Measurements from ENCODE around the gene KLHL29. TPM values are rescaled to one million over a fixed set of nuclear protein-coding genes. Genes with fewer than 3 reads are reported as not detected.

KLHL29 gene
- total RNA-seq, 1 experiment from 2014 or later = 3.4 TPM

DNA sequence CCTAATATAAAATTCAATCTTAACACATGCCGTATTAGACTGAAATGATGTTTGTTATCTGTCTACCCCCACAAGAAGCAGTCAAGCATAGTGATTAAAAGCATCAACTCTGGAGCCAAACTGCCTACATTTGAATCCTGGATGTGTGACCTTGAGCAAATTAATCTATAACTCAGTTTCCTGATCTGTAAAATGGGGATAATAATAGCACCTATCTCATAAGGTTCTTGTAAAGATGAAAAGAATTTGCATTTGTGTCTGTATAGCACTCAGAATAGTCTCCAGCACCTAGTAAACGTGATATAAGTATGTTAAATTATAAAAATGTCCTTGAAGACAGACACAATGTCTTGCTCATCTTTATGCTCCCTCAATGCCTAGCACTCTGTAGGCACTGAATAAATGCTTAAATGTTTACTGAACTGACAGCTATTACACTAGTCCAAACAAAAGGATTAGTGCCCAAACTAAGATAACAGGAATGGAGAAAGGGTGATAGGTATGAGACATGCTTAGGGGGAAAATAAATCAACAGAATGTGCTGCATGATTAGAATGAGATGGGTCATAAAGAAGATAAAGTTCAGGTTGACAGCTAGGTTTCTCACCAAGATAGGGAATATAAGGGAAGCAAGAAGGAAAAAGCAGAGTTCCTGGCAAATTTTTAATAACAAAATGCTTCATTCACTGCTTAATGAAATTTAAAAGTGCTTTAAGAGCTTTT is 361.3 kb downstream of the KLHL29 start:
- peak in 1 of 2 experiments; percentile 17 for DNase-seq
- Histone ChIP-seq H3K27me3 (ENCODE audit: insufficient read depth, low read depth) (no peaks in the 10 kb centered on the region), H4K20me1 (ENCODE audit: insufficient read depth) (no peaks in the 10 kb centered on the region), H3K4me3 (no peak overlapping the region), H3K27ac (no peak overlapping the region), H3K4me2 (no peak overlapping the region), H3K9me3 (ENCODE audit: insufficient read depth, low read depth) (peaks cover 3% of the 10 kb centered on the region; the same call in 1 of the 2 replicates), H3K9me2 (ENCODE audit: insufficient read depth) (no peaks in the 10 kb centered on the region), H3F3A (ENCODE audit: insufficient read depth, low read depth) (0 out of 2 replicates have a peak, but pooled peaks cover 5% of the 10 kb centered on the region), H3K36me3 (ENCODE audit: low read depth) (no peaks in the 10 kb centered on the region), H3K4me1 (replicated peaks; ENCODE audit: insufficient read depth) (no peaks in the 10 kb centered on the region), H3K79me2 (ENCODE audit: low read depth) (no peaks in the 10 kb centered on the region), H2AFZ (no peak overlapping the region)
- BruUV-seq (replicated peaks) = no TSS peak
- ChIA-PET POLR2A (ENCODE audit: unreplicated experiment) (no interaction called here), CTCF (no interaction called here)
- intact Hi-C loops (cut with micrococcal nuclease; ENCODE audit: unreplicated experiment) = no loop called here
- TF ChIP-seq, protein P1, sequence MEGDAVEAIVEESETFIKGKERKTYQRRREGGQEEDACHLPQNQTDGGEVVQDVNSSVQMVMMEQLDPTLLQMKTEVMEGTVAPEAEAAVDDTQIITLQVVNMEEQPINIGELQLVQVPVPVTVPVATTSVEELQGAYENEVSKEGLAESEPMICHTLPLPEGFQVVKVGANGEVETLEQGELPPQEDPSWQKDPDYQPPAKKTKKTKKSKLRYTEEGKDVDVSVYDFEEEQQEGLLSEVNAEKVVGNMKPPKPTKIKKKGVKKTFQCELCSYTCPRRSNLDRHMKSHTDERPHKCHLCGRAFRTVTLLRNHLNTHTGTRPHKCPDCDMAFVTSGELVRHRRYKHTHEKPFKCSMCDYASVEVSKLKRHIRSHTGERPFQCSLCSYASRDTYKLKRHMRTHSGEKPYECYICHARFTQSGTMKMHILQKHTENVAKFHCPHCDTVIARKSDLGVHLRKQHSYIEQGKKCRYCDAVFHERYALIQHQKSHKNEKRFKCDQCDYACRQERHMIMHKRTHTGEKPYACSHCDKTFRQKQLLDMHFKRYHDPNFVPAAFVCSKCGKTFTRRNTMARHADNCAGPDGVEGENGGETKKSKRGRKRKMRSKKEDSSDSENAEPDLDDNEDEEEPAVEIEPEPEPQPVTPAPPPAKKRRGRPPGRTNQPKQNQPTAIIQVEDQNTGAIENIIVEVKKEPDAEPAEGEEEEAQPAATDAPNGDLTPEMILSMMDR (conservative IDR thresholded peaks at IDR 0.05) = no peak
- TF ChIP-seq EZH2 (IDR thresholded peaks at IDR 0.05; ENCODE audit: low read depth) = no peak

GRCh38 chr2:23751747-23752265 is 366.8 kb downstream of the KLHL29 start:
- Histone ChIP-seq H3K9me3 (ENCODE audit: insufficient read depth, low read depth) (no peaks in the 10 kb centered on the region), H3K27ac (no peak overlapping the region), H3K4me3 (no peak overlapping the region), H3K4me2 (no peak overlapping the region), H3K27me3 (ENCODE audit: insufficient read depth, low read depth) (no peaks in the 10 kb centered on the region), H4K20me1 (ENCODE audit: insufficient read depth) (no peaks in the 10 kb centered on the region), H2AFZ (no peak overlapping the region), H3K9me2 (ENCODE audit: insufficient read depth) (no peaks in the 10 kb centered on the region), H3K4me1 (replicated peaks; ENCODE audit: insufficient read depth) (no peaks in the 10 kb centered on the region), H3K36me3 (ENCODE audit: low read depth) (0 out of 2 replicates have a peak, but pooled peaks cover 8% of the 10 kb centered on the region), H3K79me2 (ENCODE audit: low read depth) (no peaks in the 10 kb centered on the region), H3F3A (ENCODE audit: insufficient read depth, low read depth) (0 out of 2 replicates have a peak, but pooled peaks cover under 1% of the 10 kb centered on the region)
- TF ChIP-seq EZH2 (IDR thresholded peaks at IDR 0.05; ENCODE audit: low read depth) = no peak
- TF ChIP-seq, protein P1 (conservative IDR thresholded peaks at IDR 0.05) = no peak
- intact Hi-C loops (cut with micrococcal nuclease; ENCODE audit: unreplicated experiment) = no loop called here
- ChIA-PET POLR2A (ENCODE audit: unreplicated experiment) (interaction anchor here (0.6 kb wide), 1 partner anchor 372 kb away, joined by 3 read pairs; no protein-coding TSS in a partner anchor), CTCF (no interaction called here)
- DNase-seq = peak in 1 of 2 experiments; percentile 27
- no TSS peak for BruUV-seq (replicated peaks)

- no TSS peak for BruUV-seq (replicated peaks)
- Histone ChIP-seq H3K4me1 (replicated peaks; ENCODE audit: insufficient read depth) (peaks cover 11% of the 10 kb centered on the region), H3K9me3 (ENCODE audit: insufficient read depth, low read depth) (no peaks in the 10 kb centered on the region), H3F3A (ENCODE audit: insufficient read depth, low read depth) (peaks cover 7% of the 10 kb centered on the region; the same call in 1 of the 2 replicates), H3K27ac (no peak overlapping the region), H3K79me2 (ENCODE audit: low read depth) (no peaks in the 10 kb centered on the region), H3K9me2 (ENCODE audit: insufficient read depth) (no peaks in the 10 kb centered on the region), H3K27me3 (ENCODE audit: insufficient read depth, low read depth) (no peaks in the 10 kb centered on the region), H4K20me1 (ENCODE audit: insufficient read depth) (no peaks in the 10 kb centered on the region), H3K4me3 (no peak overlapping the region), H3K36me3 (ENCODE audit: low read depth) (peaks cover 15% of the 10 kb centered on the region; the same call in 1 of the 2 replicates), H2AFZ (no peak overlapping the region), H3K4me2 (no peak overlapping the region)
- ChIA-PET CTCF (no interaction called here), POLR2A (ENCODE audit: unreplicated experiment) (no interaction called here)
- TF ChIP-seq, protein P1 (conservative IDR thresholded peaks at IDR 0.05) = no peak
- TF ChIP-seq EZH2 (IDR thresholded peaks at IDR 0.05; ENCODE audit: low read depth) = no peak
- intact Hi-C loops (cut with micrococcal nuclease; ENCODE audit: unreplicated experiment) = no loop called here
- DNase-seq = peak in 1 of 2 experiments; percentile 29
Observed at GRCh38 chr2:23753291-23754010, 368.5 kb downstream of the KLHL29 start.
